ENCODE results near the gene HOXC9.

Gene HOXC9

DNA sequence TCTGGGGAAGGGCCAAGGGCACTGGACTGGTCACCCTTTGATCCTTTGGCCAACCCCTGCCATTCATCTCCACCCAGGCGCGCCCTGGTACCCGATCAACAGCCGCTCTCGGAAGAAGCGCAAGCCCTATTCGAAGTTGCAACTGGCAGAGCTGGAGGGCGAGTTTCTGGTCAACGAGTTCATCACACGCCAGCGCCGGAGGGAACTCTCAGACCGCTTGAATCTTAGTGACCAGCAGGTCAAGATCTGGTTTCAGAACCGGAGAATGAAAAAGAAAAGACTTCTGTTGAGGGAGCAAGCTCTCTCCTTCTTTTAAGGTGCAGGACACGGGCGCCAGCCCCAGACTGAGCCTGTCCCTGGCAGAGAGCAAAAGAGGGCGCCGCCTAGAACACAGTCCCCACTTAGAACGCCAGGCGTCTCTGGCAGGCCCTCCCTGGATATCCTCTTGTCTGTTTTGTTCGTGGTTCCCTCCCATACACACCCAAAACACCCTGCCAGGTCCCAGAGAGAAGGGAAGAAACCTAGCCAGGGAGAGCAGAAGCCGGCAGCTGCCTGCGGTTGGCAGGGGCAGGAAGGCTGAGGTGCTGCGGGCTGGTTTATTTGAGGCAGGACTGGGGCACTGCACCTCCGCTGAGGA lies 43.6 kb upstream of the HOXC9 start:
- Histone ChIP-seq H3K4me3 (ENCODE audit: low read depth, low read length) (no peak overlapping the region), H3K27me3 (replicated peaks) (peaks cover 97% of the 10 kb centered on the region), H3K36me3 (replicated peaks) (no peaks in the 10 kb centered on the region), H3K27ac (no peak overlapping the region)
- TF ChIP-seq, protein P1, sequence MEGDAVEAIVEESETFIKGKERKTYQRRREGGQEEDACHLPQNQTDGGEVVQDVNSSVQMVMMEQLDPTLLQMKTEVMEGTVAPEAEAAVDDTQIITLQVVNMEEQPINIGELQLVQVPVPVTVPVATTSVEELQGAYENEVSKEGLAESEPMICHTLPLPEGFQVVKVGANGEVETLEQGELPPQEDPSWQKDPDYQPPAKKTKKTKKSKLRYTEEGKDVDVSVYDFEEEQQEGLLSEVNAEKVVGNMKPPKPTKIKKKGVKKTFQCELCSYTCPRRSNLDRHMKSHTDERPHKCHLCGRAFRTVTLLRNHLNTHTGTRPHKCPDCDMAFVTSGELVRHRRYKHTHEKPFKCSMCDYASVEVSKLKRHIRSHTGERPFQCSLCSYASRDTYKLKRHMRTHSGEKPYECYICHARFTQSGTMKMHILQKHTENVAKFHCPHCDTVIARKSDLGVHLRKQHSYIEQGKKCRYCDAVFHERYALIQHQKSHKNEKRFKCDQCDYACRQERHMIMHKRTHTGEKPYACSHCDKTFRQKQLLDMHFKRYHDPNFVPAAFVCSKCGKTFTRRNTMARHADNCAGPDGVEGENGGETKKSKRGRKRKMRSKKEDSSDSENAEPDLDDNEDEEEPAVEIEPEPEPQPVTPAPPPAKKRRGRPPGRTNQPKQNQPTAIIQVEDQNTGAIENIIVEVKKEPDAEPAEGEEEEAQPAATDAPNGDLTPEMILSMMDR (IDR thresholded peaks at IDR 0.05; ENCODE audit: low read depth, low read length, missing control alignments): no peak
- in situ Hi-C loops (cut with HindIII; ENCODE audit: low pct_ligation_motif_present, low sequenced_read_pairs): no loop called here
- no peak for DNase-seq

DNA sequence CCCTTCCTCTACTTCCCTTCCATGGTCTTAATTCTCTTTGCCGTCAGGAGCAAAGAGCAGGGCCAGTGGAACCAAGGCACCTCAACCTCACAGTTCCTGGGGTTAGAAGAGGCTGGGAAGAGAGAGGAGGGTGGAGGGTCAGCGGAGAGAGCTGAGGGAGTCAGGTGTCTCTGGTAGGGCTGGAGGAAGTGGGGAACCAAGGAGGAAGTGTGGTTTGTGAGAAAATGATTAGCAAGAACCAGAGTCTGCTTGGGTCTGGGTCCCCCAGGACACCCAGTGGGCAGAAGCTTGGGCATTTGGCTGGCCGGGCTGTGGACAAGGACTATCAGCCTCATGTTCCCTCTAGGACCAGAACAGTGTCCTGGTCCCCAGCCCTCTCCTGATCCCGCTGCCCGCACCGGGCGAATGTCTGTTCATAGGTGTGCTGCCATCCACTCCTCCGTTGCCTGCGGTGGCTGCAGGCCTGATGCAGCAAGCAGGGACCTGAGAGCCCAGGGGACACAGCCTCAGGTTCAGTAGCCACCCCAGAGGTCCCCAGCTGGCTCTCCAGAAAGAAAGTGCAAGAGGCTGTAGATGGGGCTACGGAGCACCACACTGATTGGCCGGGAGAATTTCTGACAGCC lies 42.9 kb upstream of the HOXC9 start:
- H3K4me3 ChIP-seq (ENCODE audit: low read depth, low read length): no peak overlapping the region
- in situ Hi-C loops (cut with HindIII; ENCODE audit: low pct_ligation_motif_present, low sequenced_read_pairs): no loop called here
- no peak for DNase-seq
- H3K27me3 ChIP-seq (replicated peaks): peaks cover 97% of the 10 kb centered on the region
- H3K36me3 ChIP-seq (replicated peaks): no peaks in the 10 kb centered on the region
- TF ChIP-seq, protein P1 (IDR thresholded peaks at IDR 0.05; ENCODE audit: low read depth, low read length, missing control alignments): no peak
- no peak overlapping the region for H3K27ac ChIP-seq

DNA sequence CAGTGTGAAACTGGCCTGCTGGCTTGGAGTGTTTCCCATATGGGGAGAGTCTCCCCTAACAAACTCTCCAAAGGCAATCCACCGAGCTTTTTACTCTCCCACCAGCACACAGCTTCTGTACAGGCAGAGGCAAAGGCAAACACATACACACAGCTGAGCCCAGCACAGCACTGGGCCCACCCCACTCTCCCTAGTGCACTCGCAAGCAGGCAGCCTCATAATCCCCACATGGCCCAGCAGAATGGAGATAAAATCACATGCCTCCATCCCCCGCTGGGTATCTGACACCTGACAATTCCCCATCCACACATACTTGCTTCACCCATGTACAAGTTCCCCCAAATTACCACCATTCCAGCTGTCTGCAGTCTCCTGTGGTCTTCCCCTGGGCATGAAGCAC lies 41.8 kb upstream of the HOXC9 start:
- in situ Hi-C loops (cut with HindIII; ENCODE audit: low pct_ligation_motif_present, low sequenced_read_pairs): no loop called here
- Histone ChIP-seq H3K27me3 (replicated peaks) (peaks cover 97% of the 10 kb centered on the region), H3K4me3 (ENCODE audit: low read depth, low read length) (no peak overlapping the region), H3K36me3 (replicated peaks) (no peaks in the 10 kb centered on the region), H3K27ac (no peak overlapping the region)
- no peak for DNase-seq
- TF ChIP-seq, protein P1 (IDR thresholded peaks at IDR 0.05; ENCODE audit: low read depth, low read length, missing control alignments): no peak

DNA sequence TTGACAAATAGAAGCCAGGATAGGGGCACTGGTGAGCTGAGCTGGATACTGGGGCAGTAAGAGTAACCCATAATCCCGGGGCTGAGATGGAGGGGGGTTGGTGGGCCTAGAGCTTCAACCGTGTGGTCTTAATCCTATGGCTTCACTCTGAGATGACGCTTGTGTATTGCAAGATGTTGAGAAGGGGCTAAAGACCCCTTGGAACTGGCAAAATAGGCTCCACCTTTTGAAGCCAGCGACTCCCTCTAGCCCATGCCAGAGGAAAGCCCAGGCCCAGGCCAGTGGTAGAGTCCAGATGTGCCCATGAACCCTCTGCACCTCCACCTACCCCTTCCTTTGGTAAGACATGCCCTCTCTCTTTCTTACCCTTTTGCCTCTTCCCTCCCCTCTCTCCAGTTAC lies 40.6 kb upstream of the HOXC9 start:
- peaks cover 98% of the 10 kb centered on the region for H3K27me3 ChIP-seq (replicated peaks)
- no peak overlapping the region for H3K27ac ChIP-seq
- no peak overlapping the region for H3K4me3 ChIP-seq (ENCODE audit: low read depth, low read length)
- in situ Hi-C loops (cut with HindIII; ENCODE audit: low pct_ligation_motif_present, low sequenced_read_pairs): no loop called here
- TF ChIP-seq, protein P1 (IDR thresholded peaks at IDR 0.05; ENCODE audit: low read depth, low read length, missing control alignments): no peak
- H3K36me3 ChIP-seq (replicated peaks): no peaks in the 10 kb centered on the region
- no peak for DNase-seq

DNA sequence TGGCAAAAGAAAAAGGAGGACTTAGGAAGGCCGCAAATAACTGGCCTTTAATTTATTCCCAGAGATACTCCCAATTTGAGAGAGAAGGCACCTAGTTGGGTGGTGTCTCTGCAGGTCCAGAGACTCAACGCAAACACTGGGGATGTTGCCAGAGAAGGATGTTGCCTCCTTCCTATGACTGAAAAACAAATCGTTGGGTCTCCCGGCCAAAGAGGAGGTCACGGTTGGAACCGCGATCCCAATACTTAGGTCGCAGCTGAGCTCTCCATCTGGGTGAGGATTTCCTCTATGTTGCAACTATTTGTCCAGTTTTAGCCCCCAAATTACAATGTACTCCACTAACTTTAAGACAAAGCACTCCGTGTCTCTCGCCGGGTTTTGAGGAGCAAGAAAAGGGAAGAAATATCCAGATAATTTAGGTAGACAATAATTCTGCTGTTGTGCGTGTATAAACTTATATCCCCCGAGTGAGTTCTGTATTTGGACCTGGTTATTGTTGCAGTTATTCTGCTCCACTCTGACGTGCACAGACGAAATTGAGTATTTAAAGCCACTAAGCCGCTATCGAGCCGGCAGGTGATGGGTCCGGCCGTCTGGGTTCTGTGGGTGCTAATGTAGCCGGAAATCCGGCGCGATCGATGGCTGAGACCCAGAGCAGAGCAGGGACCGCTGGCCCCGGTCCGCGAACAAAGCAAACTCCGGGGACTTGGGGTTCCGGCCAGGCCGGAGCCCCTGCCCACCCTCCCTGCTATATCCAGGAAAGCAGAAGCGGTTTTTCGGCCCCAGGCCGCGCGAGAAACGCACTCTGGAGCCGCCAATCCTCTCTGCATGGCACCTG lies 39.6 kb upstream of the HOXC9 start:
- no peak overlapping the region for H3K27ac ChIP-seq
- in situ Hi-C loops (cut with HindIII; ENCODE audit: low pct_ligation_motif_present, low sequenced_read_pairs): no loop called here

More for the DNA sequence above, 39.6 kb upstream of the HOXC9 start:
- peaks cover 98% of the 10 kb centered on the region for H3K27me3 ChIP-seq (replicated peaks)
- TF ChIP-seq, protein P1 (IDR thresholded peaks at IDR 0.05; ENCODE audit: low read depth, low read length, missing control alignments): no peak
- no peak for DNase-seq
- no peak overlapping the region for H3K4me3 ChIP-seq (ENCODE audit: low read depth, low read length)
- no peaks in the 10 kb centered on the region for H3K36me3 ChIP-seq (replicated peaks)

Measured in brain microvascular endothelial cell (primary cell).